Right lobe of liver (tissue), 4 donors: Measurements from ENCODE around the gene CD101.

Experiments
- POLR2A ChIP-seq: fragments of 450-650 bp; IDR thresholded peaks from one replicate; pipeline ENCODE4 v1.6.1; 2017; ENCODE audit warnings: antibody characterized with exemption, mild to moderate bottlenecking
- TF ChIP-seq, protein P1 (sequence below), 4 donors: fragments of 200-600 bp in 3 of 4; fragments of 450-650 bp in 1 of 4; IDR thresholded peaks; one replicate each; pipeline versions ENCODE4 v1.5.1 to v1.8.0; 2016 to 2022; ENCODE audit warnings: antibody characterized with exemption in 4 of 4, mild to moderate bottlenecking in 2 of 4
- donor health status: DM: no; HTN: no; CAD: no.
- donor health status: DM: no; HTN: no; CAD: no.
- donor health status: DM: no; HTN: yes; CAD: no.

DNA sequence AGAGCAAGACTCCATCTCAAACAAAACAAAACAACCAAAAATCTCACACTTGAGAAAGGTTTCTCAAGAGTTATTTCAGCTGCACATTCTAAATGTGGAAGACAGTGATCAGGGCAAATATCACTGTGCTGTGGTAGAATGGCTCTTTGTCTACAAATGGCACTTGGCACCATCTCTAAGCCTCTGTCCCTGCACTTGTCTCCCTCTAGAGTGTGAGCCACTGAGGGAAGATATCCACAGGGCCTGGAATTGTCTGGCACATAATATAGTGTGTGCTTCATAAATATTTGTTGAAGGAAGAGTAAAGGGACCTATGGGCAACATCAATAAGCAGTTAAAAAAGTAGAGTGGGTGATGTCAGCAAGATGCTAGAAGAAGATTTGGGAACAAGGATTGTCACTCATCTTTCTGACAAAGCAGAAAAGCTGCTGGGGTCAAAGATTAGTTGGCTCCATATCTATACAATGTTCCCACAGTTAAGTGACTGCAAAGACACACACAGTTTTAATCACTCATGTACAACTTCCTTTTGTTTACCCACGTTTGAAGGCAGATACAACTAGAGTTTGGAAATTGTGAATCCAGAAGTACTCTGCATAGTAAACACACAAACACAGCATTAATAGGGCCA is 19.1 kb downstream of the CD101 start:
- TF ChIP-seq, protein P1, sequence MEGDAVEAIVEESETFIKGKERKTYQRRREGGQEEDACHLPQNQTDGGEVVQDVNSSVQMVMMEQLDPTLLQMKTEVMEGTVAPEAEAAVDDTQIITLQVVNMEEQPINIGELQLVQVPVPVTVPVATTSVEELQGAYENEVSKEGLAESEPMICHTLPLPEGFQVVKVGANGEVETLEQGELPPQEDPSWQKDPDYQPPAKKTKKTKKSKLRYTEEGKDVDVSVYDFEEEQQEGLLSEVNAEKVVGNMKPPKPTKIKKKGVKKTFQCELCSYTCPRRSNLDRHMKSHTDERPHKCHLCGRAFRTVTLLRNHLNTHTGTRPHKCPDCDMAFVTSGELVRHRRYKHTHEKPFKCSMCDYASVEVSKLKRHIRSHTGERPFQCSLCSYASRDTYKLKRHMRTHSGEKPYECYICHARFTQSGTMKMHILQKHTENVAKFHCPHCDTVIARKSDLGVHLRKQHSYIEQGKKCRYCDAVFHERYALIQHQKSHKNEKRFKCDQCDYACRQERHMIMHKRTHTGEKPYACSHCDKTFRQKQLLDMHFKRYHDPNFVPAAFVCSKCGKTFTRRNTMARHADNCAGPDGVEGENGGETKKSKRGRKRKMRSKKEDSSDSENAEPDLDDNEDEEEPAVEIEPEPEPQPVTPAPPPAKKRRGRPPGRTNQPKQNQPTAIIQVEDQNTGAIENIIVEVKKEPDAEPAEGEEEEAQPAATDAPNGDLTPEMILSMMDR (IDR thresholded peaks at IDR 0.05), result no peak
- TF ChIP-seq POLR2A, result no peak
